ENCODE results near the gene TNRC6A.

DNA sequence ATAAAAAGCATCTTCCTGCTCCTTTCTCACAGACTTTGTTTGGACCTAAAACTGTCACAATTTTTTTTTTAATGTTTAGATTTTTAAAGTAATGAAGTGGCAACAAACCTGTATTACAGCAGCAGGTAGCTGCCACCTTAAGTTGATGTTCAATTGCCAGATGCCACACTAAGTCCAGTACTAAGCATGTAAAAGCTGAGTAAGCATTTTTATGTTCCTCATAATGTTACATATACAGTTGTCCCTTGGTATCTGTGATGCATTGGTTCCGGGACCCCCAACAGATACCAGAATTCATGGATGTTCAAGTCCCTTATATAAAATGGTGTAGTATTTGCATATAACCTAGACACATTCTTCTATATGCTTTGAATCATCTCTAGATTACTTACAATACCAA is 45.1 kb downstream of the TNRC6A start:
- TF ChIP-seq YY1 (IDR thresholded peaks at IDR 0.05; ENCODE audit: insufficient read depth, insufficient read length), result no peak
- no peak for TF ChIP-seq SUZ12 (IDR thresholded peaks at IDR 0.05; ENCODE audit: extremely low read depth, insufficient read depth, insufficient read length)

All from NT2/D1 (cell line).